ENCODE data around the gene SMPX.

GRCh38 chrX:21764008-21764407, 6.1 kb upstream of the SMPX start:
- TF ChIP-seq EZH2 (IDR thresholded peaks at IDR 0.05) (no peak), POLR2AphosphoS5 (IDR thresholded peaks at IDR 0.05; ENCODE audit: borderline replicate concordance, low read depth, low read length) (no peak), FOXP2 (optimal IDR thresholded peaks at IDR 0.05; ENCODE audit: control extremely low read depth, extremely low read length, insufficient read depth) (no peak)
